Fibroblast of gingiva (primary cell): ENCODE data around the gene HIPK4.
"Not testable (repeated sequence)": the region's sequence is repeated elsewhere in the genome, so short reads cannot be mapped to it uniquely, and the experiment has no call there.

Experiments
- DNase-seq: peaks from one replicate; pipeline ENCODE4 v3.0.0-alpha.2; 2011; ENCODE audit warnings: low read depth

HIPK4 gene

DNA sequence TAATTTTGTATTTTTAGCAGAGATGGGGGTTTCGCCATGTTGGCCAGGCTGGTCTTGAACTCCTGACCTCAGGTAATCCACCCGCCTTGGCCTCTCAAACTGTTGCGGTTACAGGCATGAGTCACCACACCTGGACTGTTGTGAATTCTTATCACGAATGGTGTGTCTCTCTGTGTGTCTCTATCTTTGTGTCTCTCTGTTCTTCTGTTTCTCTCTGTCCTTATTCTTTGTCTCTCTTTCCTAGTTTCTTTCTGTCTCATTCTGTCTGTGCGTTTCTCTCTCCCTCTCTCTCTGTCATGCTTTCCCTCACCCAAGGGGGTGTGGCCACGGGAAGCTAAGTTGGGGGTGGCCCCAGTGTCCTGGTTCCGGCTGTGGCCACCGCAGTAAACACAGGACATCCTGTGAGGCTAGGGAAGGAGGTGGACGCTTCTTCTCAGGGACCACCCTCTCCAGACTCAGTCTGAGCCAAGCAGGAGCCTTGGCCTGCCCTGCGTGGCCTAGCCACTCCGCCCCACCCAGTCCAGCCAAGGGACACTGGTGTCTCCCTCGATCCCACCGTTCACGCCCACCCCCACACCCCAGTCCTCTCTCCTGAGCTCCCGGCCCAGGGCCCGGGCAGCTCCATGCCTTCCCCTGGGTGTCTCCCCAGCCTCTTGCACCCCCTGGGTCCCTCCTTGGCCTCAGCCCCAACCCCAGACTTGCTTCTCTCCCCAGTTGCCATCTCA, 27.1 kb upstream of the HIPK4 start:
- DNase-seq = peak; percentile 20

- DNase-seq = no peak
These were observed 25.8 kb upstream of the HIPK4 start for GRCh38 chr19:40415768-40416167.

- DNase-seq = no peak
These were observed 24.9 kb upstream of the HIPK4 start for GRCh38 chr19:40414542-40415535.

- DNase-seq = no peak
These were observed 23.4 kb upstream of the HIPK4 start, which contains the start of gene PRX for GRCh38 chr19:40413291-40413845. PRX (minus strand) TSS chr19:40413378; CDS start chr19:40407932, 5,446 bp downstream.

GRCh38 chr19:40412866-40413265, 22.9 kb upstream of the HIPK4 start:
- no peak for DNase-seq

GRCh38 chr19:40411958-40412499, 22.0 kb upstream of the HIPK4 start:
- no peak for DNase-seq

GRCh38 chr19:40411125-40411842, 21.3 kb upstream of the HIPK4 start:
- no peak for DNase-seq

DNA sequence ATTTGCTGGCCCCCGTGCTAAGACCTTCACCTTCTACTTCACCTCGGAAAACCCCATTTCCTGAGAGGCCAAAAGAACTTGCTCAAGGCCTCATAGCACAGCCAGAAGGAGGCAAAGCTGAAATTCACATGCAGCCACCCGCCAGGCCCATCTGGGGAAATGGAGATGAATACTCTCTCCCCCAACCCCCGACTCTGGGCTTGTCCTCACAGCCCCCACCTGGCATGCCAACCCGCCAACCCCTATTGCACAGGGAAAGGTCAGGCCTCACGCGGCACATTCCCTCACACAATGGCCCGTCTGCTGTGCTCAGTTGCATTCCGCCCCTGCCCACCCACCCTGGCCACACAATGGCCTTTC, 20.0 kb upstream of the HIPK4 start:
- DNase-seq = no peak

DNA sequence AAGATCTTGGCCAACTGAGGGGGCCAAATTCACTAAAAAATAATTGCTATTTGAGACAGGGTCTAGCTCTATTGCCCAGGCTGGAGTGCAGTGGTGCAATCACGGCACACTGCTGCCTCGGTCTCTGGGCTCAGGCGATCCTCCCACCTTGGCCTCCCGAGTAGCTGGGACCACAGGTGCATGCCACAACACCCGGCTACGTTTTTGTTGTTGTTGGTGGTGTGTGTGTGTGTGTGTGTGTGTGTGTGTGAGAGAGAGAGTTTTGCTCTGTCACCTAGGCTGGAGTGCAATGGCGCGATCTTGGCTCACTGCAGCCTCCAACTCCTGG, 18.6 kb upstream of the HIPK4 start:
- not testable (repeated sequence) for DNase-seq

- no peak for DNase-seq
These were observed 18.0 kb upstream of the HIPK4 start for GRCh38 chr19:40407714-40408597.

GRCh38 chr19:40403262-40403984, 13.4 kb upstream of the HIPK4 start:
- DNase-seq = peak; percentile 82

DNA sequence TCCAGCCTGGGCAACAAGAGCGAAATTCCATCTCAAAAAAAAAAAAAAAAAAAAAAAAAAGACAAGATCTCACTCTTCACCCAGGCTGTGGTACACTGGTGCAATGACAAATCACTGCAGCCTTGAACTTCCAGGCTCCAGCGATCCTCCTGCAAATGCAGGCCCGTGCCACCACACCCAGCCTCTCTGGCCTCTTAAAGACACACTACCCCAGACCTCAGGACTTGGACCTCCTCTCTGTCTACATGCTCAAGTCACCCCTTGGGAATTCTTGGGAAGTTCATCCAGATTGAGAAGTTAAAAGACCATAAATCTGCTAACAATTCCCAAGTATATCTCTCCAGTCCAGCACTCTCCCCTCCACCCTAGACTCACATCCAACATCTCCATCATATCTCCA, 10.6 kb upstream of the HIPK4 start:
- no peak for DNase-seq

- no peak for DNase-seq
These were observed 8.6 kb upstream of the HIPK4 start for GRCh38 chr19:40398417-40399131.

- no peak for DNase-seq
These were observed 7.6 kb upstream of the HIPK4 start for GRCh38 chr19:40397568-40397906.

DNA sequence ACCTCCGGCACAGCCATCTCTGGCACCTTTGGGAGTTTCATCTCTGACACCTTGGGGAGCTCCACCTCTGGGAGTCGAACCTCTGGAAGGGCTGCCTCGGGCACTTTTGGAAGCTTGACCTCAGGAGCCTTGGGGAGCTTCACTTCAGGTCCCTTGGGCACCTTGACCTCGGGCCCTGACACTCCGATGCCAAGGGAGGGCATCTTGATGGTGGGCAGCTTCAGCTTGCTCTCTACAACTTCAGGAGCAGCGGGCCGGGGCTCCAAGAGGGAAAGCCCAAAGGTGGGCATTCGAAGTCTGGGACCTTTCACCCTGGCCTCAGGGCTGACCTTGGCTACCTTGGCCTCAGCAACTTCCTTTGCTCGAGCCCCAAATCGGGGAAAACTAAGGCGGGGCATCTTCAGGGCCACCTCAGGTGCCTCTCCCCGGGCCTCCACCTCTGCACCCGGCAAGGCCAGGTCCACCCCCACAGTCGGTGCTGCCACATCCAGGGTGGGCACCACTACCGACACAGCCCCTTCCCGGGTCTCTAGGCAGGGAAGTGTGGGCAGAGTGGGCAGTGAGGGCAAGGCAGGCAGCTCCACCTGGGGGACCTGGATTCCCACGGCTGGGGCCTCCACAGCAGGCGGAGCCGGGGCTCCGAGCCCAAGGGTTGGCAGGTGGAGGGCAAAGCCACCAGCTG, 7.0 kb upstream of the HIPK4 start:
- no peak for DNase-seq

DNA sequence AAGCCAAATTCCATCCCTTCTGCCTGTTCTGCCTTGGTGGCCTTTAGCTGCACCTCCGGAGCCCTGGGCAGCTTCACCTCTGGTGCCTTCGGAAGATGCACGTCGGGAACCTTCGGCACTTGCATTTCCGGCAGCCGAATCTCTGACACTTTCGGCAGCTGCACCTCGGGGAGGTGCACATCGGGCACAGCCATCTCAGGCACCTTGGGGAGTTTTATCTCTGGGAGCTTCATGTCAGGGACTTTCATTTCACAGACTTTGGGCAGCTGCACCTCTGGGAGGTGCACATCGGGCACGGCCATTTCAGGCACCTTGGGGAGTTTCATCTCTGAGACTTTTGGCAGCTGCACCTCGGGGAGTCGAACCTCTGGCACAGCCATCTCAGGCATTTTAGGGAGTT, 6.0 kb upstream of the HIPK4 start:
- DNase-seq = no peak

- no peak for DNase-seq
These were observed 4.8 kb upstream of the HIPK4 start for GRCh38 chr19:40394816-40395210.

- DNase-seq = no peak
These were observed 4.2 kb upstream of the HIPK4 start for GRCh38 chr19:40393894-40394815.
